ENCODE measurements around the gene WNT11.

WNT11 gene

GRCh38 chr11:76206327-76207081, at the start of gene WNT11:
Gene WNT11, minus strand, starts transcription at chr11:76206502. Its CDS starts 95 bp downstream, at chr11:76206407.
- DNase-seq (ENCODE audit: low spot score) = peak; percentile 28

- DNase-seq (ENCODE audit: low spot score) = no peak
Observed at GRCh38 chr11:76253416-76253815, 47.1 kb upstream of the WNT11 start.

GRCh38 chr11:76252631-76253070, 46.3 kb upstream of the WNT11 start:
- DNase-seq (ENCODE audit: low spot score) = no peak

GRCh38 chr11:76251576-76251975, 45.3 kb upstream of the WNT11 start:
- DNase-seq (ENCODE audit: low spot score) = no peak

GRCh38 chr11:76251226-76251575, 44.9 kb upstream of the WNT11 start:
- no peak for DNase-seq (ENCODE audit: low spot score)

GRCh38 chr11:76250520-76251225, 44.4 kb upstream of the WNT11 start:
- DNase-seq (ENCODE audit: low spot score) = no peak

- no peak for DNase-seq (ENCODE audit: low spot score)
Observed at GRCh38 chr11:76249195-76249741, 43.0 kb upstream of the WNT11 start.

GRCh38 chr11:76248210-76248609, 41.9 kb upstream of the WNT11 start:
- no peak for DNase-seq (ENCODE audit: low spot score)

GRCh38 chr11:76247091-76247490, 40.8 kb upstream of the WNT11 start:
- no peak for DNase-seq (ENCODE audit: low spot score)

GRCh38 chr11:76246271-76246933, 40.1 kb upstream of the WNT11 start:
- no peak for DNase-seq (ENCODE audit: low spot score)

- DNase-seq (ENCODE audit: low spot score) = no peak
Observed at GRCh38 chr11:76245720-76246119, 39.4 kb upstream of the WNT11 start.

GRCh38 chr11:76244316-76244851, 38.1 kb upstream of the WNT11 start:
- no peak for DNase-seq (ENCODE audit: low spot score)

GRCh38 chr11:76243957-76244285, 37.6 kb upstream of the WNT11 start:
- no peak for DNase-seq (ENCODE audit: low spot score)

- no peak for DNase-seq (ENCODE audit: low spot score)
Observed at GRCh38 chr11:76243193-76243956, 37.1 kb upstream of the WNT11 start.

GRCh38 chr11:76242004-76242779, 35.9 kb upstream of the WNT11 start:
- DNase-seq (ENCODE audit: low spot score) = no peak

- DNase-seq (ENCODE audit: low spot score) = no peak
Observed at GRCh38 chr11:76241243-76242000, 35.1 kb upstream of the WNT11 start.

GRCh38 chr11:76240666-76241065, 34.4 kb upstream of the WNT11 start:
- DNase-seq (ENCODE audit: low spot score) = no peak

GRCh38 chr11:76240161-76240540, 33.8 kb upstream of the WNT11 start:
- no peak for DNase-seq (ENCODE audit: low spot score)

GRCh38 chr11:76239483-76240160, 33.3 kb upstream of the WNT11 start:
- DNase-seq (ENCODE audit: low spot score) = no peak

- no peak for DNase-seq (ENCODE audit: low spot score)
Observed at GRCh38 chr11:76238551-76238950, 32.2 kb upstream of the WNT11 start.
